Activated CD4-positive, CD25-positive, alpha-beta regulatory T cell treated with anti-CD3 and anti-CD28 coated beads, Interleukin-2, amount 50 U/mL, for 72 hours (primary cell): ENCODE results near the gene PLCG2.
"Not testable (repeated sequence)": the region's sequence is repeated elsewhere in the genome, so short reads cannot be mapped to it uniquely, and the experiment has no call there.

Experiments
- DNase-seq: peaks from one replicate; pipeline ENCODE4 v3.0.0; 2021

PLCG2 gene

DNA sequence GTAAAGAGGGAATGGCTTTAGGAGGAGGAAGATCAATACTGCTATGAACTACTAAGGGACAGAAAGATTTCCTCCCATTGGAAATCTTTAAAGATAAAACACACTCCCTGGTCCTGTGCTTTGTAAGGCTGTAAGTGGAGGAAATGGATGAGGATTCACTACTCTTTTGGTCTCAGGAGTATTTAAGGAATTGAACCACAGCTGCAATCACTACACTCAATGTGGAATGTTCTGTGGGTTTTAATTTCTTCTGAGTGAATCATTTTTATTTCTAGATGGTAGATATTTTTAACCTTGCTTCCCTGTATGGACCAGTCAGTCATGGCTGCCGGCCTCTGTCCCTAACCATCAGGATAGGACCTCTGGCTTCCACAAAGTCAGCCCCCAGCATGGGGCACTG, 166.6 kb downstream of the PLCG2 start:
- no peak for DNase-seq

DNA sequence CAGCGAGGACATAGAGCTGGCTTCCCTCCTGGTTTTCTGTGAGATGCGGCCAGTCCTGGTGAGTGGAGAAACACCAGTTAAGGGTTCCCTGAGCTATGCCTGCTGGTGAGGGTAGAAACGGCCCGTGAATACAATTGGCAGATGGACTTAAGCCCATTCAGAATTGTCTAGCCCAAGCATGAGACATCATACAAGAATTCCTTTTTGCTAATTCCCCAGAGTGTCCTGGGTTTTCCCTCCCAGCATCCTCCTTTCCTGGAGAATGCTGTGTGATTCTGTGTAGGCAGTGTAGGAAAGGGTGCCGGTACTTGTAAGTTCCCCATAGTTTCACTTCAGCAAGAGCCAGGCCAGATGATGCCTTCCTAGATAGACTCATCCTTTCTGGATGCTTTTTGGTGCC, 167.1 kb downstream of the PLCG2 start:
- no peak for DNase-seq

DNA sequence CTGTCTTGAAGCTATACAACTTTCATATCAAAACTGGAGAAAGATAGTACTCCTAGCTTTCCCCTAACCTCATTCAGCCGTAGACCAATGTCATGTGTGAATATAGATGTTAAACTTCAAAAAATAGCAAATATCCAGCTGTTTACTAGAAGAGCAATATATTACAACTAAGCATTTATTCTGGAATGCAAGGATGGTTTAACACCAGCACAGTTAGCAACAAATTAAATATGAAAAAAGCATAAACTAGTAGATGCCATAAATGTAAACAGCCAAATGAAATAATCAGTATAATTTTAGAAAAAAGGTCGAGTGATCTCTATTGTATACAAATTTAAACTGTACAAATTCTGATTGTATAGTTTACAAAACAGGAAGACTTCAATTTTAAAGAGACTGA, 172.5 kb downstream of the PLCG2 start:
- DNase-seq: no peak

DNA sequence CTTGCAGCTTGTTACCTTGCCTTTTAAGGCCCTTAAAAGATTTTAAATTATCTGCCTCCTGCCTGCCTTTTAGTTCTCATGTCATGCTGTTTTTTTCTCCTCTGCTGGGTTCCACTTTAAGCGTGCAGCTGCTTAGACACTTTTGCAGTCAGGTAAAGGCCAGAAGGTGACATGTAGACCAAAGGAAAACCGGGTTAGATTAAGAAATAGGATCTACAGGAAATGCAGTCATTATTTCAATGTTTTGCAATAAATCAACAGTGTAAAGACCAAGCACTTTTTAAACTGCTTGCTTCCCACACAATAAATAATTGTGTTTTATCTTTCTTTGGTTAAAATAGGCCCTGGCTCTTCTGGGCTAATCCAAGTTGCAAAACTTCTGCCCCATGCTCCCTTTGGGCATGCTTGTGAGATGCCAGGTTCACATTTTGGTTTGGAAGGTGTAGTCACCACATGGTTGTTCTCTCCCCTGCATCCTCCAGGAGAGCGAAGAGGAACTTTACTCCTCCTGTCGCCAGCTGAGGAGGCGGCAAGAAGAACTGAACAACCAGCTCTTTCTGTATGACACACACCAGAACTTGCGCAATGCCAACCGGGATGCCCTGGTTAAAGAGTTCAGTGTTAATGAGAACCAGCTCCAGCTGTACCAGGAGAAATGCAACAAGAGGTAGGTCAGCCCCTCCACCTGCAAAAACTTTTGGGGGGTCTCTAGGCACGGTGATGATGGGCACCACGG, 177.3 kb downstream of the PLCG2 start:
- no peak for DNase-seq

DNA sequence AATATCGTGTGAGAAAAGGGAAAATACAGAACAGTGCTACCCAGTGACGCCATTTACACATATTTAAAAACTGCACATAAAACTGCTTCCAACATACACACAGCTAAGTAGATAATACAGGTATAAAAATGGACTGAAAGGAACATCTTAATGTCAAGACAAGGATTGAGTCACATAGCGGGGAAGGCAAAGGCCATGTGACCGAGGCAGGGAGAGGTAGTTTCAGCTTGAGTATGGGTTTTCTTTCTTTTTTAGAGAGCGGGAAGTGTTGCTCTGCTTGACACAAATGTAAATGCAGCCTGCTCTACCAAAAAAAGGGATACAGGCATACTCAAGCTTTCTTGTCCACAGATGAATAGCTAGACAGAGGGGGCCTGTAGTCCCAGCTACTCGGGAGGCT, 185.7 kb downstream of the PLCG2 start:
- no peak for DNase-seq

DNA sequence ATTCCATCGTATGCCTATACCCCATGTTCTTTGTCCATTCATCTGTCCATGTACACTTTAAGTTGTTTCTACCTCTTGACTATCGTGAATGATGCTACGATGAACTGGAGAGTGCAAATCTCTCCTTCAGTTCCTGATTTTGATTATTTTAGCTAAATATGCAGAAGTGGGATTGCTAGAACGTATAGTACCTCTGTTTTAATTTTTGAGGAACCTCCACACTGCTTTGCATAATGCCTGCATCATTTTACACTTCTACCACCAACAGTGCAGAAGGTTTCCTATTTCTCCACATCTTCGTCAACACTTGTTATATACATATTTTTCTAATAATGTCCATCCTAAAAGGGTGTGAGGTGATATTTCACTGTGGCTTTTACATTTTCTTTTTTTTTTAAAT, 188.3 kb downstream of the PLCG2 start:
- DNase-seq: no peak

DNA sequence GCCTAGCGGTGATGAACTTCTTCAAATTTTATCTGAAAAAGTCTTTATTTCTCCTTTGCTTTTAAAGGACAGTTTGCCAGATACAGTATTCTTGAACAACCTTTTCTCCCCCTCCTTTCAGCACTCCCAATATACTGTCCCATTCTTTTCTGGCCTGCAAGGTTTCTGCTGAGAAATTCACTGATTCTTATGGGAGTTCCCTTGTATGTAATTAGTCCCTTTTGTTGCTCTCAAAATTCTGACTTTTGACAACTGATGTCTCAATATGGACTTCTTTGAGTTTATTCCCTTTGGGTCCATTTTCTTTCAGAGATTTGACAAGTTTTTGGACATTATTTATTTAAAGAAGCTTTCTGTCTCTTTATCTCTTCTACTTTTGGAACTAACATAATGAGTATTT, 192.8 kb downstream of the PLCG2 start:
- DNase-seq: no peak

DNA sequence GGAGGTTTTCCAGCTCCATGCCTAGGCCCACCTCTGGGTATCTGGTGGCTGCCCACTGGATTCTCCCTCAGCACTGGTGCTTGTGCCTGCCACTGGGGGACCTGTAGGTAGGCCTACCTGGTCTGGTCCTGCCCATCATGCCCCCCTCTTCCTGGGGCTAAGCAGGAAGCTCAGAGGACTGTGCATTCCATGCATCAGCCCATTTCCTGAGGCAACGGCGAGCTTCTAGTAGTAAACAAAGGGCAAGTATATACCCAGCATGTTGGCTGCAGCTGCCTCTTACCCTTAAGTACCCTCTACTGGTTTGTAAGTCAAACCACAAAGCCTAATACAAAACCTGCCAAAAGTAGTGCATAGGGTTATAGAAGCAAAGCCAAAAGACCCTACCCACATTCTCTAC, 194.6 kb downstream of the PLCG2 start:
- no peak for DNase-seq

DNA sequence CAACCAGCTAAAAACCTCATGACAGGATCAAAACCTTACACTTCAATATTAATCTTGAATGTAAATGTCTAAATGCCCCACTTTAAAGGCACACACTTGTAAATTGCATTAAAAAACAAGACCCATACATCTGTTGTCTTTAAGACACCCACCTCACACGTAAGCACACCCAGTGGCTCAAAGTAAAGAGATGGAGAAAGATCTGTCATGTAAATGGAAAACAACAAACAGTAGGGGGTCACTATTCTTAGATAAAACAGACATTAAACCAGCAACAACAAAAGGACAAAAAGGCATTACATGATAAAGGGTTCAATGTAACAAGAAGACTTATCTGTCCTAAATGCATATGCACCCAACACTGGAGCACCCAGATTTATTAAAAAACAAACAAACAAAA, 196.5 kb downstream of the PLCG2 start:
- DNase-seq: no peak

DNA sequence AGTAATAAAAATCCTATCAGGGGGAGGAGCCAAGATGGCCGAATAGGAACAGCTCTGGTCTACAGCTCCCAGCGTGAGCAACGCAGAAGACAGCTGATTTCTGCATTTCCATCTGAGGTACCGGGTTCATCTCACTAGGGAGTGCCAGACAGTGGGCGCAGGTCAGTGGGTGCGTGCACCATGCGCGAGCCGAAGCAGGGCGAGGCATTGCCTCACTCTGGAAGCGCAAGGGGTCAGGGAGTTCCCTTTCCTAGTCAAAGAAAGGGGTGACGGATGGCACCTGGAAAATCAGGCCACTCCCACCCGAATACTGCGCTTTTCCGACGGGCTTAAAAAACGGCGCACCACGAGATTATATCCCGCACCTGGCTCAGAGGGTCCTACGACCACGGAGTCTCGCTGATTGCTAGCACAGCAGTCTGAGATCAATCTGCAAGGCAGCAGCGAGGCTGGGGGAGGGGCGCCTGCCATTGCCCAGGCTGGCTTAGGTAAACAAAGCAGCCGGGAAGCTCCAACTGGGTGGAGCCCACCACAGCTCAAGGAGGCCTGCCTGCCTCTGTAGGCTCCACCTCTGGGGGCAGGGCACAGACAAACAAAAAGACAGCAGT, 198.3 kb downstream of the PLCG2 start:
- DNase-seq: not testable (repeated sequence)

DNA sequence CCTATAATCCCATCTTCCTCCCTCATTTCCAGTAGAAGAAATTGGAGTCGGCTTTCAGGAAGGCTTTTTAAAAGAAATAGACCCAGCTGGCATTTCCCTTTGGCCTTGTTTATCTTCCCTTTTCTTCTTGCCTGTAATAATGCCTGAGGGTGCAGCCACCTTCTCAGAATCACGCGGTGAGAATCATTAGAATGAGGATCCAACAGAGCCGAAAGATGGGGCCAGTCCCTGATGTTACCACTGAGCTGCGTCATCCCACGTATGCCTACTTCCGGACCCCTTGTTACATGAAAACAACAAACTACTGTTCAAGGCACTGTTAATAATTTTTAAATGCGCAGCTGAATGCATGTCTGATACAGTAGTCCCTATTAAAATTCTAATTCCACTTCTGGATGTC, 208.0 kb downstream of the PLCG2 start:
- no peak for DNase-seq

DNA sequence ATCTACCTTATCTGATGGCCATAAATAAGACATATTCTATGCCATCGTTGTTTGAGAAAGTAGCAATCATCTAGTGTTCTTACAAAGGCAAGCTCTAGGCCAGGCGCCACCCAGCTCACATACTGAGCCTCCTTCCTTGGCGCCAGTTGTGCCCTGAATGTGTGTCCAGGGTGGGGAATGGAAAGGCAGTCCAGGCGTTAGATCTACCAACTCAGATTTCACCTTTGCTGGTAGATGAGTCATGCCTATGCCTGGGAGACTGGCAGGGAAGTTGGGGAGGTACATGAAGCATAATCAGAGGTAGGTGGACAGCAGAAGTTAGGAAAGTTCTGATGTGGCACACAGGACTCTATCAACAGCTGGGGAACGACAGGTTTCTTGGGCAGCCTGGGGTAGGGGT, 208.6 kb downstream of the PLCG2 start:
- no peak for DNase-seq

DNA sequence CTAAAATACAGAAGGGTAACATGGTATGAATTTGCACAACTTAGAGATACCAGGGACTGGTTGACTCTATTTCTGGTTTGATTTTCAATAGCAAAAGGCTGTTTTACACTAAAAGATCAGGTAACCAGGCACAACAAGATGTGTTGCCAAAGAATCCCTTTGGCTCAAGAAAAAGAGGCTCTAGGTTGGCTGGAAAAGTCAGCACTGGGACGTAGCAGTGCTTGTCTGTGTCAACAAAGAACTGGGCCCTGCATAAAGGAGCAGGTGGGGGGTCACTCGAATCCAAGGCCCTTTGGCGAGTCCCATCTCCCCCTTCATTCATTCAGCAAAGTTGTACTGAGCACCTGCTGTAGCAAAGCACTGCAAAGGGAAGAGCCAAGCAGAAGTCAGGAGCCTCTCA, 213.8 kb downstream of the PLCG2 start:
- no peak for DNase-seq

DNA sequence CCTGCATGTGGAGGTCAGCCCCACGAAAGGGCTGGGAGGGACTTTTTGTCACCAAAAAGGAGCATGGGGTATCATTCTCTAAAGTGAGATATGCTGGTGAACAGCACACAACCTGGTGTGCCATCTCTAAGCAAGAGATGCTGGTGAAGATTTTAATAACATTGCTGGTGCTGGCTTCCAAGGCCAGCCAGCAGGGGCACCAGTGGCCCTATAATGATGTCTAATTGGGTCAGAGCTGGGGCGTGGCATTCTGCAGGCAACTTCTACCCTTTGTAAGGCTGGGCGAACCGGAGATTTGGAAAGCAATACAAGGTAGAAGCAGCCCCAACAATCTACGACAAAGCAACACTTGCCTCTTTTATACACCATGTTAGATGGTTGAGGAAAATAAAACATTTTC, 215.4 kb downstream of the PLCG2 start:
- DNase-seq: no peak

DNA sequence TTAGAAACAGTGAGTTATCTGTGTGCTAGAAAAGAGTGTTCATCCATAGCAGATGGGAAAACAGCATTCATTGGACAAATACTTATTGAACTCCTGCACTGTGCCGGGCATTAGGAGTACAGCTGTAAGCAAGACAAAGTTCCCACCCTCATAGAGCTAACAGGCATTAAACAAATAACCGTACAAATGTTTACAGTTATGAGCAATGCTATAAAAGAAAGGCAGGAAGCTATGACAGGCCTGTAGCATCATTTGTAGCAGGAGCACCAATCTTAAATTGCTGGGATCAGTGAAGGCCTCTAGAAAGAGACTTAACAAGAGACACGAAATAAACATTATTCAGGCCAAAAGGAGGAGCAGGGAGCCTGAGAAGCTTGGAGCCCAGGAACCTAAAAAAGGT, 216.6 kb downstream of the PLCG2 start:
- DNase-seq: no peak

DNA sequence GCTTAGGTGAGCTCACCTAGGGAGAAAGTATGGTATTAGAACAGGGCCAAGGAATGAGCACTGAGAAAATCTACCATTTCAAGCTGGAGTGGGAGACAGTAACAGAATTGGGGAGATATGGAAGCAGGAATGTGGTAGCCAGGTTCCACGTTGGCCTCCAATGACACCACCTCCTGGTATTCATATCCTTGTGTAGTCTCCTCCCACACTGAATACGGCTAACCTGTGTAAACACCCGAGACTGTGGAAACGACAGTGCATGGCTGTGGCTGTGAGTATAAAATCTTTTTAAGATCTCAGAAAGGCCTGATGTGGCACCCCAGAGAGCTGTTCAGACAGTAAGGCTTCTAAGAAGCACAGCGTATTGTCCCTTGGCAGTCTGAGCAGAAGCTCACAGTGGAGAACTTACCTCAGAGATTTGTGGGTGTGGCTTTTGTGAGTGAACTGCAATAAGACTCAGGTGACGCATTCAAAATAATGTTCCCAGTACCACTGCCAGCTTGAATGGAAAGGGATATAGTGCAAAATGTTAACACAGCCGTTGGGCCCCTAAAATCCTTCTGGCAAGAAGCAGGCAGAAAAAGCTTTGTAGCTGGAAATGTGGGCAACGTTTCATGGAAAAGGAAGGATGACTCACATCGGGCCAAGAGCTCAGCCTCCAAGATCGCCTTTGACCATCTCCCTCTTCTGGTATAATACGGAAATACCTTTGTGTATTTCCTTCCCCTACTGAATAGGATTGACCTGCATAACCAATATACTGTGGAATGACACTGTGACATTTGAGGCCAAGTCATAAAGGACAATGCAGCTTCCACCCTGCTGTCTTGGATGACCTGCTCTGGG, 217.8 kb downstream of the PLCG2 start:
- no peak for DNase-seq

DNA sequence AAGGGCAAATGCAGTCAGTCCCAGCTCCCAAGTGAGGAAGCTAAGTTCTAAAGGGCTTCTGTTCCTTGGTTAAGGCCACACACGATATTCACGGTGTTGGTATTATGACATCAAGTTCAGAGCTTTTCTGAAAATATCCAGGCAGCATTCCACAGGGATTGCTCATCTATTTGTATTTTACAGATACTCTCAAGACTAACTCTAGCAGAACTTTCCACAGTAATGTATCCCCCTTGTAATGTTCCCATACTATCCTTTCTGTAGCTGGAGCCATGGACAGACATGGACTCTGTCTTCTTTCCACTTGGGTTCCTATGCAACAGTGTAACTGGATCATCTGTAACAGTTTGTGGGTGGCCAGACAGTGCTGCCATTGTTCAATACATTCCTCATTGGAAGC, 218.6 kb downstream of the PLCG2 start:
- DNase-seq: no peak

DNA sequence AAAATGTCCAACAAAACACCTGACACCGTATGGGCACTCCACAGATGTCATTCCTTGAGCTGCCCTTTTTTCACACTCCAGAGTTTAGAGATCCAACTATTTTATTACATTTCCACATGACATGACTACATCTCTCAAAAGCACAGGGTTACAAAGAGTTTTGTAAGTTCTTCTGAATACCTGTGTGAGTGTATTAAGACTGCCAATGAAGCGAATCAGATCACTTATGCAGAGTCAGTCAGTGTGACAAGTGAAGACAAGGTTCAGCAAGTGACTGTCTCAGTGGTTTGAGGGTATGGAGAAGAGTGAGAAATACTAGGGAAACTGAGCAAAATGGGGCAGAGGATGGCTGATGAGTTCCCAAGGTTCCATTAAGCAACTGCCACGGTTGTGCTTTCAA, 223.7 kb downstream of the PLCG2 start:
- no peak for DNase-seq

DNA sequence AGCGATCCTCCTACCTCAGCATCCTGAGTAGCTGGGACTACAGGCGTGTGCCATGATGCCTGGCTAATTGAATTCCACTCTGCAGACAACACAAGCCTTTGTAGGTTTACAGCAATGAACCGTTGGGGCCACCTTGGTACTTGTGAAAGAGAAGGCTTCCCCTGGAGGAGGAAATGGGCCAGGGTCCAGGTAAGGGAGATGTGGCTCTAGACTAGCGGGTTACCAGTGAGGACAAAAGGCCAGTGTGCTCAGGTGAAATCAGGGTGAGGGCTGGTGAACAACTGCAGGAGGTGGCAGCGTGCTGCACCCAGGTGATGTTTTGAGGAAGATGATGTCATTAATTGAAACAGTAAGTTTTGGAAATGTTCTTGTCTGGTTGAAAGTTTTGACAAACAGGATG, 225.5 kb downstream of the PLCG2 start:
- DNase-seq: no peak

DNA sequence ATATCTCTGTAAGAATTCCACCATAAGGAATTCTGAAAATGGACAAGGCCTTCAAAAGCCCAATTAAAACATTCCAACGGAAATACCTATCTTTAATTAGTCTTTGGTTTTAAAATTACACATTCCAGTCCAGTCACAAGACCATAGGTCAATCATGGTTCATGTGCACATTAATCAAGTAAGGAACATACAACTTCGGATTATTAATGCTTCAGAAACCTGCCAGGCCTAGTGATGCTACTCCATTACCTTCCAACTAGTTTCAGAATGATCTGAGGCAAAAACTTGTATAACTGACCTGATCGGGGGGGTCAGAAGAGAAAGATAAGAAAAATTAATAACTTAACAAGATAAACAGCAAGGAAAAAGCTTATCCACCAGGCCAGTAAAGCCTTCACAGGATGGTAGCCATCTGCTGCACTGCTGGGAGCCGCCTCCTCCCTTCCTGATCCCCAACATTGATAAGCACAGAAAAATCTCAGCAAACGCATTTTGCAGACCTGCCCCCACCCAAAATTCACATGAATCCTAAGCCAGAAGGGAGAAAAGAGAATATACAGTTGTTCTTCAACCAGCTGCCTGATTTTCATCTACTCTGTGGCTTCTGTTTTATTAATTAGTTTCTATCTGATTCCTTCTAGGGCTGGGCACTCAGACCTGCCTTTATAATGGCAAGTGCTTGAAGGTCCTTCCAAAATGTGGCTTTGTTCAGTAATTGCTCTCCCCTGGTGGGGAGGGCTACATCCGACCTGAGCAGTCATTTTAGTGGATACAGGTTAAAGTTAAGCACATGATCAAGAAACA, 226.1 kb downstream of the PLCG2 start:
- DNase-seq: no peak

DNA sequence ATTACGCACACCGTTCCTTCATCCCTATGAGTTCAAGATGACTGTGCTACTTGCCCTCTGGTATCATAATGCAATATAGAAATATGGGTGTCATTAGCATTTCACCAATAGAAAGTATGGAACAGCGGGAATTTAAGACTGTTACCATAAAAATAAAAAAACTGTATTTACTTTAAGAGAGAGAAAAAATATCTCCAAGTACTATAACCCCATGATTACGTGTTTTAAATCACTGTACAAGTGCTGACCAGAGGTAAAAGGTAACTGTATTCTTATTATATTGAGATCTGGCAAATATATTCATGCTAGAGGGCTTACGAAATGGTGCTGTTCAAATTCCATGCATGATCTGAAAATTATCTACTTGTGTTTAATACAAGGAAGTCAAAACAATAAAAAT, 226.9 kb downstream of the PLCG2 start:
- no peak for DNase-seq

DNA sequence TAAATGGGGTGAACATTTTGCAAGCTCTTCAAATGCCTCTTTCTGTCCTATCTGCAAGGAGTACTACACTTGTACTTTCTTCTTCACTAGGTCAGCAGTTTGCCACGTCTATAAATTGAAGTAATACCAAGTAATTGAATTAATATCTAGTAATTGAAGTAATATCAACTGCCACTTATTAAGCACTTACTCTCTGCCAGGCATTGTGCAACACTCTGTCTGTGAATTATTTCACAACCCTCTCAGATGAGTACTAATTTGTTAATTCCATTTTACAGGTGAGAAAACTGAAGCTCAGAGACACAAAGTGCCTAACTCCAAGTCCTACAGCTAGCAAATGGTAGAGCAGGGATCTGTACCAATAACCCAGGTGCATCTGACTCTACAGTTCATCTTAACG, 228.1 kb downstream of the PLCG2 start:
- DNase-seq: no peak

DNA sequence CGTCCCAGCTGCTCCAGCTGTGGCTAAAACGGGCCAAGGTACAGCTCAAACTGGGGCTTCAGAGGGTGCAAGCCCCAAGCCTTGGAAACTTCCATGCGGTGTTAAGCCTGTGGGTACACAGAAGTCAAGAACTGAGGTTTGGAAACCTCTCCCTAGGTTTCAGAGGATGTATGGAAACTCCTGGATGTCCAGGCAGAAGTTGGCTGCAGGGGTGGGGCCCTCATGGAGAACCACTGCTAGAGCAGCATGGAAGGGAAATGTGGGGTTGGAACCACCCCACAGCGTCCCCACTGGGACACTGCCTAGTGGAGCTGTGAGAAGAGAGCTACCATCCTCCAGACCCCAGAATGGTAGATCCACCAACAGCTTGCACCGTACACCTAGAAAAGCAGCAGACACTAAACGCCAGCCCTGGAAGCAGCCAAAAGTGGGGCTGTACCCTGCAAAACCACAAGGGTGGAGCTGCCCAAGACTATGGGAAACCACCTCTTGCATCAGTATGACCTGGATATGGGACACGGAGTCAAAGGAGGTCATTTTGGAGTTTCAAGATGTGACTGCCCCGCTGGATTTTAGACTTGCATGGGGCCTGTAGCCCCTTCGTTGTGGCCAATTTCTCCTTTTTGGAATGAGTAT, 230.0 kb downstream of the PLCG2 start:
- no peak for DNase-seq
